NCI-H2081 treated with DMSO at 0.1 percent for 48 hours (cell line): Measurements from ENCODE around the gene CAPN5.
"Not testable (repeated sequence)": the region's sequence is repeated elsewhere in the genome, so short reads cannot be mapped to it uniquely, and the experiment has no call there.

ENCODE experiments used
- DNase-seq: peaks from one replicate; lab custom pipeline; 2025; lab: John Stamatoyannopoulos, UW

The CAPN5 gene

GRCh38 chr11:77083566-77084245 lies 16.9 kb downstream of the CAPN5 start:
- no peak for DNase-seq

GRCh38 chr11:77084581-77085191 lies 17.9 kb downstream of the CAPN5 start:
- DNase-seq = no peak

GRCh38 chr11:77085652-77086051 lies 18.9 kb downstream of the CAPN5 start:
- DNase-seq = no peak

DNA sequence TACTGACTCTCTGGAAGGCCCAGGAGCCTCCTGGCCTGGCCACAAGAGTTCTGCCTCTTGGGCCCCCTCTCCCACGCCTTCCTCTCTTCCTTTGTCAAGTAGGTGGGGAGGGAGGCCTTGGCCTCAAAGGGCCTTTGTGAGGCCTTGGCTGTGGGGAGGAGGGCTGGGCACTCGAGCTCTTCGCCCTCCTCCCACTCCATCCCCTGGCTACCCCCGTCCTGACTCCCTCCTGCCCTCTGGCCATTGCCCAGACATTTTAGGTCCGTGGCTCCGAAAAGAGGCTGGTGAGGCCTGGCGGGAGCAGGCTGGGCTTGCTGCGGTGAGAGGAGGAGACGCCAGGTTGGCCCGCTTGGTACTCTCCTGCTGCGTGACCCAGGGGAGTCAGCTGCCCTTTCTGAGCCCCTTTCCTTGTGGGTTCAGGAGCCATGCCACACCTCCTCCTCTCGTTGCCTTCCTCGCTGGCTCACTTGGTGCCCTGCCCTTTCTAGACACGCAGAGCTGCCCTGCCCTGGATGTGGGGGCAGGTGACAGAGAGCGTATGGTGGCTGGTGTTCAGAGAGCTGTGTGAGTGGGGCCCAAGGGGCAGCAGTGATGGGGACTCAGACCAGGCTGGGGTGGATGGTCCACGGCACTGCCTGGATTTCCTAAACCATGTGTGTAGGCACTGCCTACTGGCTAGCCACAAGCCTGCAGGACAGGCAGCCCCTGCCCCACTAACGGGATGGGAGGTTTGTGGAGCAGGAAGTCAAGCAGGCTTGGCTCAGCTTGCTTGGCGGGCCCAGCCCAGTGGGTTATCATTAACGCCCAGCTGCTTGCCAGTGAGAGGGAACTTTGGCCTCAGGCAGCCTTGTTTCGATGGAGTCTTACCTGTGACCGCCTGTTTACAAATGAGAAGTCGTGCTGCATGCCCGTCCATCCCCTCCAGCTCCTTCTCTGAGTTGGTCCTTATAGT lies 20.0 kb downstream of the CAPN5 start:
- no peak for DNase-seq

DNA sequence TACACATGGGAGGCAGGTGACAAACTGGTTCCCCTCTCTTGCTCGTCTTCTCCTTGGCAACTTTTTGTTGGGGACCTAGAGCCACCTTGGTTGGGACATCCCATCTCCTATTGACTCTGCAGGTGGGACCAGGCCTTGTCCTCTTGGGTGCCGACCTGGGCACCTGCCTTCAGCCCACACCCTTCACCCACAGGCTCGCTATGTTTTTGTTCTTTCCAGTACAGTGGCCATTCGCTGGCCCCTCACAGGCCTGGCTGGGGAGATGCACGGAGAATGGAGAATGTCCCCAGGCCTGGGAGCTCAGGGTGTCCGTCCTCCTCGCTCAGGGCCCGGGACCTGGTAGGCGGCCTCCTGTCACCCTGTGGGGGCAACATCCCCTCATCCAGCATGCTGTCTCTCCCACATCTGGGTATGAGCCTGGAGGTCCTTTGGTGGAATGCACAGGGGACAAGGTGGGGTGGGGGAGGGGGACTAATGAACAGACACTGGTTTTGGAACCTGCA lies 21.0 kb downstream of the CAPN5 start:
- DNase-seq = no peak

- no peak for DNase-seq
Observed at GRCh38 chr11:77088236-77089003, 21.6 kb downstream of the CAPN5 start.

- DNase-seq = no peak
Observed at GRCh38 chr11:77089004-77089545, 22.3 kb downstream of the CAPN5 start.

DNA sequence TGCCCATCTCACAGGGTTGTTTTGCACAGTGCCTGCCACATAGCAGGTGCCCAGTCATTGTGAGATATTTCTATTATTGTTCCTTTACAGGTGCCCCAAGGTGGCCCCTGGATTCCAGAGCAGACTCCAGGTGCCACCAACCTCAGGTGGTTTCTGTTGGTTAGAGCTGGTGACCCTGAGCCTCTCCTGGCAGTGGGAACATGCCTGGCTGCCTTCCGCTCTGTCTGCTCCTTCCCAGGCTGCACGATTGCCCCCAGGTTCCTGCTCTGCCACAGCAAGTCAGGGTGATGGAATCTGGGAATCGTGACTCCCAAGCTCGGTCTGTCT lies 23.2 kb downstream of the CAPN5 start:
- no peak for DNase-seq

GRCh38 chr11:77090373-77091111 lies 23.8 kb downstream of the CAPN5 start:
- DNase-seq = no peak

DNA sequence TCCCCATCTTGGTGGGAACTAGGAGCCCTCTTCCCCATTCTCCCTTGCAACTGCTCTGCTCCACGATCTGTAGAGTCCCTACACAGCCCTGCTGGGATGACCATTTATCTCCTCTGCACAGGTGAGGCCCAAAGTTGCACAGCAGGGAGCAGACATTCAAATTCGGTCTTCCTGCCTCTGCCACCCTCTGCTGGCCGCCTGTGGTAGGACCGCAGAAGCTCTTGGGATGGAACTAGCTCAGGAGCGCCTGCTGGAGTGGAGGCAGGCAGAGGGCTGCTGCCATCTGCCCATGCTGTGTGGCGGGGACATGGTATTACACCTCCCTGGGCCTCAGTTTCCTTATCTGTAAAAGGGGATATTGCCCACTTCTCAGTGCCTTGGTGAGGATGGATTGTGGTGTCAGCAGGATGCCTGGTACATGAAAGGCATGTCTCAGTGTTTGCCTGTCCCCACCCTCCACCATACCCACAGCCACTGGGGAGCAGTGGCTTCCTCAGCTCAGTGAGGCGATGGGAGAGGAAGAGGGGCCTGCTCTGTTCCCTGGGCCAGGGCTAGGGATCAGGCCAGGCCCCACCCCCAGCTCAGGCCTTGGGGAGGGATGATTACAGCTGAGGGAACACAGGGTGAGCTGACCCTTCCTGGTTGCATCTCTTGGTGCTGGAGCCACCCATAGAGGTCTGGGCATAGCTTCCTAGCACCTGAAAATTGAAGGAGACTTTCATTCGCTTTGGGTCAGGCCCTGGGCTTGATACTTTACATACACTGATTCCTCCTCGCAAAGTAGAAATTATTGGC lies 24.6 kb downstream of the CAPN5 start:
- DNase-seq = peak; percentile 38

- no peak for DNase-seq
Observed at GRCh38 chr11:77092382-77092781, 25.6 kb downstream of the CAPN5 start.

GRCh38 chr11:77093056-77093891 lies 26.5 kb downstream of the CAPN5 start:
- DNase-seq = no peak

- no peak for DNase-seq
Observed at GRCh38 chr11:77093987-77094840, 27.4 kb downstream of the CAPN5 start.

- no peak for DNase-seq
Observed at GRCh38 chr11:77094841-77095365, 28.1 kb downstream of the CAPN5 start.

DNA sequence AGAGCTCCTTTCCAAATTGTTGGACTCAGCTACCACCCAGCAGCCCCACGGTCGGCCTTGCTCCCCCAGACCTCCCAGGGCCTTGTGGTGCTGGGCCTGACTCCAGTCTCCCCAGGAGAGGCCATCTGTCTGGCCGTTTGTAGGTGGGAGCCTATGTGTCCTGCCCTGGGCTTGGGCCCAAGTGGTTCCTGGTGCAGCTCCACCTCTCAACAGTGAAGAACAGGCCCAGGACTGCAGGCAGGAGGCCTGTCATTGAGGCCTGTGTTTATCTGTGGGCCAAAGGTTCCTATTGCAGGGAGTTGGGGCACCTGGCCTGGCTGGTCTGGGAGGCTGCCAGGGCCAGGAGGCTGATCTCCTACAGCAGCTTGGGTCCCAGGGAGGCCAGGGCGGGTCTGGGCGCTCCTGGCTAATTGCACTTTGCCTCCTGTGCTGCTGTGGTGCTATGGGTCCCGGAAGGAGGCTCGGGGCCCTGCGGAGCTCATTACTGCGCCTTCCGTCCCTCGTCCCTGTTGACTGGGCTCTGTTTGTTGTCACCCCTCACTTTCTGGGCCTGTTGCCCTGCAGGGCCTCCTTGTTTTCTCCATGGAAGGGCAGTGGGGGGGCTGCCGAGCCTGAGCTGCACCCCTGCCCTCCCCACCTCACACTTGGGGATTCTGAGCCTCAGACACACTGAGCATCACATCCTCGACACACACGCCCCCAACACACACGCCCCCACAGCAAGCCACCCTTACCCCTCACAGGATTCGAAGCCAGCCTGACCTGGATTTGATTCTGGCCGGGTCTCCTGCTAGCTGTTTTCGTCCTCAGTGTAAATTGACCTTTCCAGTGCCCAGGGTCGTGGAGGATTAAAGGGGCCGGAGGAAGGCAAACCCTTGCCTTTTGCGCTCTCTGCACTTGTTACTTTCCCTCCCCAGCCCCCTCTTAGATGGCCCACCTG lies 29.1 kb downstream of the CAPN5 start:
- no peak for DNase-seq

DNA sequence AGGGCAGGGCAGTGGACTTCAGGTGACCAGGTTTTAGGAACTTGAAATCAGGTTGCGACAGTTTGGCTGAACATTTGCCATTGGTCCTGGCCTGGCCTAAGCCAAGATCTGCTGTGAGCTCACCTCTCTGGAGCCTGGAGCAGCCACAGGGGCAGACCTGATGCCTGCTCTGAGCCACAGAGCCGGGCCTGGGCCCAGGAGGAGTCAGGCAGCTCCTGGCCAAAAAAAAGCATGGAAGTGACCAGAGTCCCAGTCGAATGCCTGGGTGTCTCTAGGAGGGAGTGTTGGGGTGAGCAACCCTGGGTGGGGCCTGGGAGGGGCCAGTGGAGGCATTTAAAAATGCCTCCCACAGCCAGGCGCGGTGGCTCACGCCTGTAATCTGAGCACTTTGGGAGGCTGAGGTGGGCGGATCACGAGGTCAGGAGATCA lies 29.8 kb downstream of the CAPN5 start:
- DNase-seq = no peak

- not testable (repeated sequence) for DNase-seq
Observed at GRCh38 chr11:77097180-77097579, 30.4 kb downstream of the CAPN5 start.
